HG03469 (cell line): Measurements from ENCODE around the gene MAD2L2.
A peak's percentile ranks its signal among the peaks of the same experiment; 100 is the strongest.

Experiments
- ATAC-seq: cut with Tn5 transposase; IDR thresholded peaks from one replicate; pipeline ENCODE4 v1.9.1; 2021; ENCODE audit warnings: mild to moderate bottlenecking, moderate library complexity, moderate number of reproducible peaks; ENCODE audit not compliant: unreplicated experiment

The MAD2L2 gene

GRCh38 chr1:11684070-11684469 lies 3.1 kb upstream of the MAD2L2 start:
- ATAC-seq, result no peak

- ATAC-seq, result no peak
Measured at GRCh38 chr1:11682799-11683198, 1.9 kb upstream of the MAD2L2 start.

- ATAC-seq, result no peak
Measured at GRCh38 chr1:11682287-11682771, 1.4 kb upstream of the MAD2L2 start.

- ATAC-seq, result no peak
Measured at GRCh38 chr1:11680270-11681070, 478 bp downstream of the MAD2L2 start.

DNA sequence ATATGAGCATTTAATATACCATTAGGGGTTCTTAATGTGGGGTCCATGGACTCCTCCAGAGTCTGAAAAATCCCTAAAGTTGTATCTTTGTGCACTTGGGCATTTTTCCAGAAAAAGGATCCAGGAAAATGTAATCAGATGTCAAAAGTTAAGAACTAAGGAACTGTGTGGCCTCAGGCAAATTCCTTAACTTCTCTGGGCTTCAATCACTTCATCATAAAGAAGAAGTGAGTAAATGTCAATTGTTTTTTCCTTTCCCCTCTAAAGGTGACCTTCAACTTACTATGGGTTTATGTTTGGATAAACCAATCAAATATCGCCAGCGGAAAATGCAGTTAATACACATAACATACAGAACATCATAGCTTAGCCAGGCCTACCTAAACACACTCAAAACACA lies 2.5 kb downstream of the MAD2L2 start:
- no peak for ATAC-seq

DNA sequence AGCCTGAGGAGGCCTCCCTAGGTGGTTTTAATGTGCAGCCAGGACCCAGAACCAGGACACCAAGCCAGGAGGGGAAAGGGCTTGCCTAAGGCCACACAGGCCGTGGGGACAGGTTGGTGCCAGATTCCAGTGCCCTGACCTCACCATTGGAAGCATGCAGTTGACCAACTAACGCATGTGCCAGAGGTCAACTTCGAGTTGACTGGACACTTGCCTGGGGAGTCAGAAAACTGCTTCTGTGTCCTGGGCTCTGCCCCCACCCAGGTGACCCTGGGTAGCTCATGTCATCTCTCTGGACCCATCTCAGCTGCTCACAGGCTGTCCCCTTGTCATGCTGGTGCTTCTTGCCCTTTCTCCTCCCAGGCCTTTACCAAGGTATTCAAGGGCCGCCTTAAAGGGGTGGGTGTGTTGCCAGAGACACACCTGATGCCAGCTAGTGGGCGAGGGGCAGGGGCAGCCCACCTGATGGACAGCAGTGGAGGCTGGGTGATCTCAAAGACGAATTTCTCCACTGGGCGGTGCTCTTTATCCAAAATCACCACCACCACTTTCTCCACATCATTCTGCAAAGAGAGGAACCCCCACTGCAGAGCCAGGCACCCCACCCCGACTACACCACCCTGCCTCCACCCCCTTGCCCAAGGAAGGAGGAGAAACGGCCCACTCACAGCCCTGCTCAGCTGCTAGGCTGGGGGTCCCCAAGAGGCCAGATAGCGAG lies 4.4 kb downstream of the MAD2L2 start:
- ATAC-seq, result no peak

DNA sequence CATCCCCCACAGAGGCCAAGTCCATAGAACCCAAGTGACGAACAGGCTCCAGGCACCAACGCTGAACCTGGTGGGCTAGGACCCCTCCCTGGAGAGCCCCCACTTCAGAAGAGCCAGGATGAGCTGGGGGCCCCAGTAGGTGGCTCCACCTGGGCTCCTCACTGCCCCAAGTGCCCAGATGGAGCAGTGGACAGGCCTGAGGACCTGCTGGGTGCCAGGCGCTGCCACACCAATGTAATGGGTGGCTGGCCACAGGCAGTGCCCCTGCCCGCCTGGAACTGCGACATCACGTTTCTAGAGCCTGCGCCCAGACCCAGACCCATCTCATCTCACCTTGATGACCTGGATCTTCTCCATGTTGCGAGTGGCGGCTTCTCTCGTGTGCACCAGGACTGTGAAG lies 5.6 kb downstream of the MAD2L2 start:
- ATAC-seq, result no peak

- ATAC-seq, result no peak
Measured at GRCh38 chr1:11674488-11674887, 6.5 kb downstream of the MAD2L2 start.

- ATAC-seq, result no peak
Measured at GRCh38 chr1:11673089-11673769, 7.7 kb downstream of the MAD2L2 start.

GRCh38 chr1:11671544-11672286 lies 9.2 kb downstream of the MAD2L2 start:
- no peak for ATAC-seq

DNA sequence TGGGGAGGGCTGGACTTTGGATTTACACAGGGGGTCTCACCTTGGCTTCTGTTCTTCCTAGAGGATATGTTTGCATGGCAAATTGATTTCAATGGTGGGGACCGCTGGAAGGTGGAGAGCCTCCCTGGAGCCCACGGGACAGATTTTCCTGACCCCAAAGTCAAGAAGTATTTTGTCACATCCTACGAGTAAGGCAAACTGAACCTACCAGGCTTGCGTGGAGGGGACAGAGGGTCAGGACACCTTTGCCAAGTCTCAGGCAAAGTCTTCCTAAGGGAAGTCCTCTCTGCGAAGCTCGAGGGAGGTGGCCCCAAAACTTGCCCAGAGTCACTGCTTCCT lies 9.8 kb downstream of the MAD2L2 start:
- no peak for ATAC-seq

- ATAC-seq, result no peak
Measured at GRCh38 chr1:11670747-11671146, 10.2 kb downstream of the MAD2L2 start.

GRCh38 chr1:11668516-11668915 lies 12.4 kb downstream of the MAD2L2 start:
- no peak for ATAC-seq

DNA sequence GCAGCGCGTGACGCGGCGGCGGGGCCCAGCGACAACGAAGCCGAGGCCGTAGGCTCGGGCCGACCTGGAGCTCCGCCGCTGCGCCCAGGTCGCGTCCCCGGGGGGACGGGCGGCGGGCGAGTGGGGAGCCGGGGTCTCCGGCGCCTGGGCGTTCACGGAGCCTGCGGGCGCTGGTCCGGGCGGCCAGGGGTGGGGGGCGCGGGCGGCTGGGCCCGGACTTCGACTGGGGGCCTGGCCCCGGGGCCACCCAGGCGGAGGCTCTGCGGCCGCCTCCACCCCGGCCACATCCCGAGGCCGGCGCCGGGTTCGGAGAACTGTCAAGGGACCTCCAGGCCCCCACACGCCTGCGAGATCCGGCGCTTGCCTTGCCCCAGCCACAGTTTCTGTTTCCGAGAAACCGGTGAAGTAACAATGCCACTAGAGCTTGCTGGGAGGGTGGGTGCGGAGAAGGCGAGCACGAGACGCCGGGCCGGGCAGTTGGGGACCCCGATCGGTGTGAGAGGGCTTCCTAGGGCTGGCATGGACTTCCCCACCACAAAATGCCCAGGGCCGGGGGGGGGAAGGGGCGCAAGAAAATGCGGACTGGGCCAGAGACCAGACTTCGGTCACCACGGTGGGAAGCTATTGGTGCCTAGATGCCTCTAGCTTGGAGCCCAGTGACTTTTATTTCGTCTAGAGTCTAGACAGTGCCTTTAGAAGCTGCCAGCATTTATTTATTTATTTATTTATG lies 16.4 kb downstream of the MAD2L2 start:
- peak; percentile 23 for ATAC-seq

- no peak for ATAC-seq
Measured at GRCh38 chr1:11661103-11661502, 19.8 kb downstream of the MAD2L2 start.

GRCh38 chr1:11659748-11660147 lies 21.2 kb downstream of the MAD2L2 start:
- no peak for ATAC-seq

GRCh38 chr1:11658542-11658941 lies 22.4 kb downstream of the MAD2L2 start:
- no peak for ATAC-seq

DNA sequence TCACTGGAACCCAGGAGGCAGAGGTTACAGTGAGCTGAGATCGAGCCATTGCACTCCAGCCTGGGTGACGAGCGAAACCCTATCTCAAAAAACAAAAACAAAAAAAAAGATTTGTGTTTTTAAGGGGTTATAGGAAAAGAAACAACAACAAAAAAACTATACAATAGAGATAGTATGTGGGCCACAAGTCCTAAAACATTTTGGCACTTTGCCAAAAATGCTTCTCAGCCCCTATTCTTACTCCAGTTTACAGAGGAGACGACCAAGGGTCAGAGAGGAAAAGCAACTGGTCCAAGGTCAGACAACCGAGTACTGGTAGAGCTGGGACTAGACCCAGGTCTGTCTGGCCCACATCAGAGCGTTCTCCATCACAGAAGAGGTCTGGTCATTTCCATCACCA lies 23.3 kb downstream of the MAD2L2 start:
- no peak for ATAC-seq

- no peak for ATAC-seq
Measured at GRCh38 chr1:11654939-11655808, 25.8 kb downstream of the MAD2L2 start.
